CD4-positive, alpha-beta T cell treated with Interleukin-17A for 1 hour (primary cell): Measurements from ENCODE around the gene GPR161.

Experiments used
- DNase-seq: peaks from one replicate; pipeline ENCODE4 v3.0.0-alpha.2; 2020

GPR161 gene

DNA sequence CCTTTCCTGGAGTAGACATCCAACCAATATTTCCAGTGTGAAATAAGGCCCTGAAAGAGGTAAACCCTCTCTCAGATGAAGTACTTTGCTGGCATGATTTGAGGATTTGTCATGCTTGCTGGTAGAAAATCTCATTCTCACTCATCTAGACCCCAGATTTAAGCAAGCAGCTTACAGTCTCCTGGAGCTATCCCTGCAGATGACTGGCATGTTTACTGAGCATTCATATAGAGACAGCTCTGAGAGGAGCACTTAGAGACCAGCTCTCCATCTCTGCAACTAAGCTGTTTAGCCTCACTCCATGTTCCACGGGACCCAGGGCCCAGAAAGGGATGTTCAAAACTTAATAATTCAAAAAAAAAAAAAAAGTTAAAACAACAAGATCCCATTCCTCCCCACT, 34.2 kb downstream of the GPR161 start:
- DNase-seq = no peak

GRCh38 chr1:168101336-168101735, 35.4 kb downstream of the GPR161 start:
- DNase-seq = no peak

DNA sequence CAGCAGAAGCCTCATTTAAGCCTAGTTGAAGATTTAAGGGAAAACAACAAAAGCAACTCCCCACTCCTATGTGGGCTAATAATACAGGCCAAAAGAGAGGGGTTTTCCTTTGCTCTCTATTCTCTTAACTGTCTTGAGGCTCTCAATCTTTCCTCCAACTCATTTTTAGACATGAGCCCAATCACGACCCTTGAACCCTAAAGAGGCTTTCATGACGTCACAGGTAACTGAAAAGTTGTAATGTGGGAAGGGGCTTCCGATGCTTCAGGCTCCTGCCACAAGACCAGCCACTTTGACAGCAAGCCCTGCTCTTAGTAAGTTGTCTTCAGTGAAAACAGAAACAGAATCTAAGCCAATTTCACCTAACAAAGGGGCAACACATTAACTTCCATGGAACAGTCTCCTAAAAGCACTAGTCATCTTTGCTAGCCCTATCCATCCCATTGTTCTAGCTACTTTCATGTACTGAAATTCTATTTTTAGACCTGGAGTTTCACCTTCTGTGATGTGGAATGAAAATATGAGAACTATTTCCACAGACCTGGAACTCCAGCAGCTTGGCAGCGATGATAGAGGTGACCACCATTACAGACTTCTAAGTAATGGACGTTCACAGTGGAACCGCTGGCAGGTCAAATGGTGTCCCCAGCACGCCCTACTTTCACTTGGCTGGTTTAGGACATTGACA, 36.3 kb downstream of the GPR161 start:
- DNase-seq = no peak

- no peak for DNase-seq
Measured at GRCh38 chr1:168099337-168099801, 37.4 kb downstream of the GPR161 start.

- no peak for DNase-seq
Measured at GRCh38 chr1:168098534-168099320, 38.0 kb downstream of the GPR161 start.

GRCh38 chr1:168097921-168098528, 38.7 kb downstream of the GPR161 start:
- DNase-seq = no peak

- DNase-seq = no peak
Measured at GRCh38 chr1:168096296-168097165, 40.2 kb downstream of the GPR161 start.

GRCh38 chr1:168095476-168095875, 41.3 kb downstream of the GPR161 start:
- no peak for DNase-seq

DNA sequence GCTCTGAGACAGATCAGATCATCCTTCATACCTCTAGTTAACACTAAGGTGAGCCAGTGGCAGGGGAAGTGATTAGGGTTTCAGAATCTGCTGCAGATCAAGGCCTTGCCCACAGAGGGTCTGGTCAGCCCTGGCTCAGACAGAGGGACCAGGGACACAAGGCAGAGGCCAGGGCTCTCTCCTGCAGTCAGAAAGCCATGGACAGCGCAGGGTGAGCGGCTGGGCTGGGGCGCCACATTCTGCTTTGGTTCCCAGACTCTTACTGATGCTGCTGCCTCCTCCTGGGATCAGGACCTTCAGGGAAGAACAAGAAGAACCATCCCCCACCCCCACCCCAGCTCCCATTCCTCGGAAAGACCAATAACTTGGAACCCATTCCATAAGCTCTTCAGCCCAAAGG, 43.1 kb downstream of the GPR161 start:
- DNase-seq = no peak

GRCh38 chr1:168092566-168093355, 44.0 kb downstream of the GPR161 start:
- DNase-seq = no peak

- no peak for DNase-seq
Measured at GRCh38 chr1:168091720-168092550, 44.8 kb downstream of the GPR161 start.

DNA sequence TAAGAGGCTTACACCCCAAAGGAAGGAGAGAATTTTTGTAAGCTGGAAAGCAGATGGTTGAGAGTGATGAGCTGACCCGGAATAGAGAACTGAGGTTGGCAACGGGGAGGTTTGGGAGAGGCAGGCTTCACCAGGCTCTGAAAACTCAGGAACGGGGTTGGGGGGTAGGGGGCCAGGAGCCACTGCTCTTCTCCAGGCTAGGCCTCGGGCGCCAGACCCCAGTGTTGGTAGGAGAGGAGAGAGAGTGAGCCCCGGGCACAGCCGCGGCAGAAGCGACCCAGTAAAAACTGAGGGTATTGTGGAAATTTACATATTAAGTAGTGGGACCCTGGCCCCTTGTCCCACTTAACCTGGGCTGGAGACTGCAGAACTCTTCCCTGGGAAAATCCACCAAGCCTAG, 45.7 kb downstream of the GPR161 start:
- DNase-seq = no peak

GRCh38 chr1:168090395-168090794, 46.3 kb downstream of the GPR161 start:
- no peak for DNase-seq

DNA sequence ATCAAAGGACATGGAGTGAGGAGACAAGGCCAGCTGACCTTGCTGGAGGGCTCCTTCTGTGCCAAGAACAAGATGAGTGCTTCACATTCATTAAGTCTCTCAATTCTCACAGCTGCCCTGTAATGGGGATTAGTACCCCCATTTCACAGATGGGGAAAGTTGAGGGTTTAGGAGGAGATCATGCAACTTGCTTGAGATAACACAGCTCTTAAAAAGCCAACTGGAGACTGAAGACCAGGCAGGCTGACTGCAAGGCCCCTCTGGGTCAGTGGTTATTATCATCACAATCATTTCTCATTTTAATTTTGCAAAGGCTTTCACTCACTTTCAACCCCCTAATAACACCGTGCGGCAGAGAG, 46.8 kb downstream of the GPR161 start:
- DNase-seq = no peak

- no peak for DNase-seq
Measured at GRCh38 chr1:168089326-168089978, 47.3 kb downstream of the GPR161 start.

DNA sequence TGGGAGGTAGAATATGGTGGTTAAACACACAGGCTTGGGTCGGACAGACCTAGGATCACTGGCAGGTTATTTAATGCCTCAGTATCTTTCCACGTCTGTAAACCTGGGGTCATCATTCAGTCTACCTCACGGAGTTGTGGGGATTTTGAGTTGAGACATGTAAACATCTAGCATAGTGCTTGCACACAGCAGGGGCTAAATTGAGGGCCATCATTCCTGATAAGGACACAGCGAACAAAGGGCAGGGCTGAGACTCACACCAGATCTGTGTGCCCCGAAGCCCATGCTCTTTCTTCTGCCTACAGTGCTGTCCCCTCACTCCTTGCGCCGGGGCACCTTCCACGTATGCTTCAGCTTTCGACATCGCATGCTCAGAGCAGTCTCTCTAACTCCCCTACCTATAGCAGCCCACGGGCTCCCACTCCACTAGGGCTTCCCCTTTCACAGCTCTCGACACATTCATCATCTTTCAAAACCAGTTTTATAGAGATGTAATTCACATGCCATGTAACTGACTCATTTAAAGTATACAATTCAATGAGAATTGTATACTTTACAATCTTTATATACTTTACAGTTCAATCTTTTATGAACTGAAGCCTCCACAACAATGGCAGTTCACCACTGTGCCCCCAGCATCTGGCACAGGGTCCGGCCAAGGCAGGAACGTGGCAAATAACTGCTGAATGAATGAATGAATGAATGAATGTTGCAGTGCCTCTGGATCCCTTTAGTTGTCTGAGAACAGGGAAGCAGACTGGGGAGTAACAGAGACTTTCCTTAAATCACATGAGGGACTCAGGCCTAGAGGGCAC, 48.0 kb downstream of the GPR161 start:
- no peak for DNase-seq

GRCh38 chr1:168087696-168088095, 49.0 kb downstream of the GPR161 start:
- no peak for DNase-seq

DNA sequence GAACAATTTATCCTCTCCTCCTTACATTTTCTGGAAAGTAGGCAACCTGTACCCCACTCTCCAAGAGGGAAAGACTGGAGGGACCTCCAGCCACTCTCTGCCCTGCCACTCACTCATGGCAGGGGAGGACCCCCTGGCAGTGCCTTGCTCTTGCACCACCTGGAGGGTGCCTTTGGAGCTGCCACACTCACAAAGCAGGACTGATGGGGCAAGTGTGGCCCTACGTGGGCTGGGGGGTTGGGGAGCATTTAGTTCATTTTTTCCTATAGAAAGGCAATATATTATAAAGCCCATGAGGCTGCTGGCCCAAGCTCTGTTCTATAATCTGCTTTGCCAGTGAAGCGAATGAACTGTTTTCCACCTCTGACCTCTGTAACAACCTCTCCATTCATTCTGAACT, 50.3 kb downstream of the GPR161 start:
- no peak for DNase-seq

DNA sequence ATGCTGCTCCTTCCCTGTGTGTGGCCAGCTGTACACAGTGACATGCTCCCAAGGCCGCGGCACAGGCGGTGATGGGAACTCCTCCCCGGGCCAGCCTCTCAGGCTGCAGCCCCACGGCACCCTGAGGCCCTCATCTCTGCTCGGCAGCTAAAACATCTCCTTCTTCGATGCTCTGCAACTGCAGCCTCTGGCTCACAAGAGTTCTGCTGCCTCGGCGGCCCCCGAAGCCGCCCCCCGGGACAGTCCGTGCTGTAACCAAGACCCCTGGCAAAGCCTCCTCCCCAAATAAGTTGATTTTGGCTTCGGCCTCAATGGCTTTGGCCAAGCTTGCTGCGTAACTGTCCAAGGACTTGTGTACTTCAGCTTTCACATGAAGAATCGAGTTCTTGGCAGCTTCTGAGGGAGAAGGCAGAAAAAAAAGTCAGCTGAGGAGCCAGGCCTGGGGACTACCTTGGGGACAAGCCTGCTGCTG, 51.3 kb downstream of the GPR161 start:
- DNase-seq = no peak
